Activated naive CD8-positive, alpha-beta T cell (primary cell): ENCODE results near the gene MYMX.

Experiments used
- H3K27ac Mint-ChIP-seq: one replicate; pipeline ENCODE4 v1.8.0; 2021; ENCODE audit warnings: mixed read lengths
- H3K27me3 Mint-ChIP-seq: one replicate; pipeline ENCODE4 v1.8.0; 2021; ENCODE audit warnings: mixed read lengths
- H3K36me3 Mint-ChIP-seq: one replicate; pipeline ENCODE4 v1.8.0; 2021; ENCODE audit warnings: mixed read lengths
- H3K4me1 Mint-ChIP-seq: one replicate; pipeline ENCODE4 v1.8.0; 2021; ENCODE audit warnings: low read depth, mixed read lengths
- H3K4me3 Mint-ChIP-seq: one replicate; pipeline ENCODE4 v1.8.0; 2021; ENCODE audit warnings: mild to moderate bottlenecking, mixed read lengths
- H3K9me3 Mint-ChIP-seq: one replicate; pipeline ENCODE4 v1.8.0; 2021; ENCODE audit warnings: low read depth, mixed read lengths

Gene MYMX

DNA sequence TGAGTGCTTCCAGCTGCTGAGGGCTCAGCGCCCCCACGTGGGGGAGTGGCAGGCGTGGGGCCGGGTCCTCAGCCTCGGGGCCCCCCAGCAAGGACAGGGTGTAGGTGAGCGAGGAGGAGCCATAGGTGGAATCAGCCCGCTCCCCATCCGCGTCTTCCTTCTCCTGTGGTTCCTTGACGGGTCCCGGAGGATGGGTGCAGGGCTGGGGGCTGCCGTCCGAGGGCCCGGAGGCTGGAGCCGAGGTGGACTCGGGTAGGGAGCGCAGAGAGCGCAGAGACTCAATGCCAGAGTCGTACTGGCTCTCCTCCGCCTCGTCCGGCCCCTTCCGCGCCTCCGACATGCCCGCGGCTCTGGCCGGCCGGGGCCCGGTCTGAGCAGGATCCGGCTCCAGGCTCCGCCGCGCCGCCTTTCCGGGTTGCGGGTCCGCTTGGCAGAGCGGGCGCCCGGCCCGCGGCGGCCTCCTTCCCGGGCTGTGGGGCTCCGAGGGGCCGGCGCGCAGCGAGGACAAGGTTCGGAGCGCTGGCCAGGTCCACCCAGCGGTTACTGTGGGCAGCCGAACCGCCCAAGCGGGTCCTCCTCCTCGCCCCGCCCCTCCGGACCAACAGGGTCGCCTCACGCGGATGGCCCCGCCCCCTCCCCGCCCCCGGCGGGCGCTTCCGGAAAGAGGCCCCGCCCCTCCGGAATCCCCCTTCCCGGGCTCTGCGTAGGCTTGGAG is 48.4 kb downstream of the MYMX start, which contains the start of gene NFKBIE:
Gene NFKBIE, minus strand, starts transcription at position 545 of the 715 bp plus-strand sequence. Its CDS starts 205 bp downstream, at position 340.
- H3K4me3 Mint-ChIP-seq = peak within 1 kb of the TSS; percentile 98
- H3K27me3 Mint-ChIP-seq = no peaks in the 10 kb centered on the region
- no peaks in the 10 kb centered on the region for H3K9me3 Mint-ChIP-seq
- no peaks in the 10 kb centered on the region for H3K36me3 Mint-ChIP-seq
- H3K27ac Mint-ChIP-seq = peak within 1 kb of the TSS; percentile 93
- peaks cover 46% of the 10 kb centered on the region for H3K4me1 Mint-ChIP-seq

DNA sequence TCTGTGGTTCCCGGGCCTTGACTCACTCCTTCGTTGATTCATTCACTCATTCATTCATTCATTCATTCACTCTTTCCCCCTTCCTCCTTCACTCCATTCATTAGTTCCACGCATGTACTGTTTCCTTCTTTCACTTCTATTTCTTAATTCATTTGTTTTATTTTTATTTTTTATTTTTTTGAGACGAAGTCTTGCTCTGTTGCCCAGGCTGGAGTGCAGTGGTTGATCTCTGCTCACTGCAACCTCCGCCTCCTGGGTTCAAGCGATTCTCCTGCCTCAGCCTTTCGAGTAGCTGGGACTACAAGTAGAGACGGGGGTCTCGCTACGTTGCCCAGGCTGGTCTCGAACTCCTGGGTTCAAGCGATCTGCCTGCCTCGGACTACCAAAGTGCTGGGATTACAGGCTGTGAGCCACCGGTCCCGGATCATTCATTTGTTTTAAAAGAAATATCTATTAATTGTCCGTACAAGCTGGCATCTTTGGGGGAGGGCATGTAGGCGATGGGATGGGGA is 49.1 kb downstream of the MYMX start:
- H3K4me1 Mint-ChIP-seq = peaks cover 45% of the 10 kb centered on the region
- peak overlapping the region; percentile 67 for H3K27ac Mint-ChIP-seq
- no peaks in the 10 kb centered on the region for H3K27me3 Mint-ChIP-seq
- H3K9me3 Mint-ChIP-seq = no peaks in the 10 kb centered on the region
- peak overlapping the region; percentile 98 for H3K4me3 Mint-ChIP-seq
- H3K36me3 Mint-ChIP-seq = no peaks in the 10 kb centered on the region

DNA sequence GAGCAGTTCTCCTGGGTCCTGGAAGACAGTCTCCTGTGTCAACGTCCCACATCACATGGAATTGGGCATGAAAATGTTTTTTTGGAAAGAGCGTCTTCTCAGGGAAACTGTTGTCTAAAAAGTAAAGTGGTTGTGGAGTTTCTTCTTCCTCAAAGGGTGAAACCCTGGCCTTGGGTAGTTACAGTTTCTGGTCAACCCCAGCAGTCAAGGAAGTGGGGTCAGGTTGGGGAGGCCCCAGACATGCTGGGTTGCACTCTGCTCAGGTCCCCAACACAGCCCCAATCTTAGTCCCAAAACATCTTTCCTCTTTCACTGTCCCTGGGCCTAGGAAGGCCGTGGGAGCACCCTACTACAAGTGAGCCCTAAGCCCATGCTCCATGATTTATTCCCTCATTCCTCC is 49.6 kb downstream of the MYMX start:
- no peaks in the 10 kb centered on the region for H3K36me3 Mint-ChIP-seq
- no peaks in the 10 kb centered on the region for H3K9me3 Mint-ChIP-seq
- peak overlapping the region; percentile 58 for H3K27ac Mint-ChIP-seq
- peak overlapping the region; percentile 63 for H3K4me3 Mint-ChIP-seq
- peaks cover 1% of the 10 kb centered on the region for H3K27me3 Mint-ChIP-seq
- H3K4me1 Mint-ChIP-seq = peaks cover 39% of the 10 kb centered on the region

DNA sequence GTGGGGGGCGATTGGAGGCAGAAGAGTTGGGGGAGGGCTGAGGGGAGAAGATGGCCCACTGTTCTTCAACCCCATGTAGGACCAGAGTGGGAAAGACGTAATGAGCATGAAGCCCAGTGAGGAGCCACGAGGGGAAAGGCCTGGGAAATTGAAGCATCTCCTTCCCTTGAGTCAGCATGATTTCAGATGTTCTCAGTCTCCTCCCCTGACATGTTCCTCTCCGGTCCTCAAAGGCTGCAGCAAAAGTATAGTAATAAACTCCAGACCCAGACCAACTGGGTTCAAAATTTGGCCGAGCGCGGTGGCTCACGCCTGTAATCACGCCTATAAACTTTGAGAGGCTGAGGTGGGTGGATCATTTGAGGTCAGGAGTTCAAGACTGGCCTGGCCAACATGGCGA is 50.5 kb downstream of the MYMX start:
- H3K4me1 Mint-ChIP-seq = peaks cover 41% of the 10 kb centered on the region

More for the DNA sequence above, 50.5 kb downstream of the MYMX start:
- H3K27ac Mint-ChIP-seq = no peak overlapping the region
- H3K9me3 Mint-ChIP-seq = no peaks in the 10 kb centered on the region
- no peaks in the 10 kb centered on the region for H3K36me3 Mint-ChIP-seq
- no peak overlapping the region for H3K4me3 Mint-ChIP-seq
- H3K27me3 Mint-ChIP-seq = peaks cover 4% of the 10 kb centered on the region
